Nucleus accumbens (tissue), 56 donors: ENCODE results near the gene MNT.

ENCODE experiments used
- DNase-seq, 56 donors: peaks; one replicate each; lab custom pipeline; 2025; lab: John Stamatoyannopoulos, UW

Gene MNT

DNA sequence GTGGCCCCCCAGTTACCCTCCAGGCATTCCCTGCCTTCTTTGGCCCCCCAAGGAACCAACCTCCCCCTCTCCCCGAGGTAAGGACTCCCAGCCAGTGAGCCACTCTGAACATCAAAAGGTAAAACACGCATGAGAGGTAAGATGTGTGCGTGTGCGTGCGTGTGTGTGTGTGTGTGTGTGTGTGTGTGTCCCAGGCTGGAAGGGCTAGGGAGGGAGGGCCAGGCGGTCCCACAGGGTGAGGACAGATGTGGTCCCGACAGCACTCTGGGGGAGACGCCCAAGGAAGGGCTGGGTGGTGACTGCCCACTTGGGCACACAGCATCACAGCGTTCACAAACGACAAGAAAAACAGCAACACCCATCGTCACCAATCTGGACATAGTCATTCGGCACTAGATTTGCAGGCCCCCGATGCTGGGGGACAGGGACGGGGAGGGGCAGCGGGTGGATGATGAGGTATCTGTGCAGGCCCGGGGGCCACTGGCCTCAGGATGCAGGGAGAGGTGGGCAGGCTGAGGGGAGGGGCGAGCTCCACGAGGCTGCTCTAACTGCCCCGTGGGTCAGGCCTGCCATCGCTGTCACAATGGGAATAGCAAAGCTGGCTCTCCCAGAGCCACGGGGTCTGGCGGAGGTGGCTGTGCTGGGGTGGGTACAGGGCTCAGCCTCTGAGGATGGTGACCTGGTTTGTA is 16.3 kb downstream of the MNT start:
- no peak for DNase-seq

- no peak for DNase-seq
These were observed 17.2 kb downstream of the MNT start for GRCh38 chr17:2383628-2384167.

GRCh38 chr17:2380950-2381649 is 19.8 kb downstream of the MNT start:
- no peak for DNase-seq

- peak in 1 of 56 donors; percentile 13 for DNase-seq
These were observed 20.5 kb downstream of the MNT start for GRCh38 chr17:2380226-2380922.

DNA sequence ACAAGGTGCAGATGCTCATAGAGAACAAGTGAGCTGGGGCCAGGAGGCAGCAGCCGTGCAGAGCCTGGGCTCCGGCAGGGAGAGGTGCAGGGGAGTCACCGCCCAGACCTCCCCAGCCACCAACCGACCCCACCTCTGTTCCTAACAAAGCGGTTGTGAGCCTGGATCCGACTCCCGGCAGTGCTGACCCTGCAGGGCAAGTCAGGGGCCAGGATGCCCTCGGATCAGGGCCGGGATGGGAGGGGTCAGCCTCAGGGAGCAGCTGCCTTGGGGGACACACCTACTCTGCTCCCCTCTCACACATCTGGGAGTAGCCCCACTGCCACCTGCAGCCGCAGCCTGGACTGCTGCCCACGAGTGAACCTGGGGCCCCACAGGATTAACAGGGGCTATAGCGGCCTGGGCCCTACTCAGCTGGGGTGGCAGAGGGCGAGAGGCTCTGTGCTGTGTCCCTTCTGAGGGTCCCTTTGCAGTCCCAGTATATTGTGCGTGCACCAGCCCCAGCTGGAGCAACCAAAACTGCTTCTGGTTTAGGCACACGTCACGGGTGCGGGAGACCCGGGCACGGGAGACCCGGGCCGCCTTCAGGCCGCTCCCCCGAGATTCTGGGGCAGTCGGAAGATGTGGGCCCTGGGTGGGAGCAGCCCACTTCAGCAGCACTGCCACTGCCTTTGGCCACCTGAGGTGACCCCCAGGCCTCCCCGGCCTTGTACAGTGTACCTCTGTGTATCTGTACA is 21.2 kb downstream of the MNT start:
- no peak for DNase-seq

- DNase-seq: no peak
These were observed 22.0 kb downstream of the MNT start for GRCh38 chr17:2378905-2379304.

DNA sequence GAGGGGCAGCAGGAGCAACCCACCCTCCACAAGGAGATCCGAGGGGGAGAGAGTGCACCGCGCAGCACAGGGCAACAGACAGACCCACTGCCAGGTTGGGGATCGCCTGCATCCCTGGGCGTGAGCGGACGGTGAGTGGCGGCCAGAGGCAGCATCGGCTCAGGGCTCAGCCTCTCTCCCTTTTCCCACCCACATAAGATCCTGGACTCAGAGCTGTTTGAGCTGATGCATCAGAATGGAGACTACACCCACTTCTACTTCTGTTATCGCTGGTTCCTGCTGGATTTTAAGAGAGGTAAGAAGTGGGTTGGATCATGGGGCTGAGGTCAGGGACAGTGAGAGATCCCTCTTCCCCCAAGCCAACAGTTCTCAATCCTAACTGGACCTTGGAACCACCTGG is 23.2 kb downstream of the MNT start:
- DNase-seq: peak in 5 of 56 donors; percentile 10 to 40 (median 16)

GRCh38 chr17:2376107-2376506 is 24.8 kb downstream of the MNT start:
- no peak for DNase-seq

DNA sequence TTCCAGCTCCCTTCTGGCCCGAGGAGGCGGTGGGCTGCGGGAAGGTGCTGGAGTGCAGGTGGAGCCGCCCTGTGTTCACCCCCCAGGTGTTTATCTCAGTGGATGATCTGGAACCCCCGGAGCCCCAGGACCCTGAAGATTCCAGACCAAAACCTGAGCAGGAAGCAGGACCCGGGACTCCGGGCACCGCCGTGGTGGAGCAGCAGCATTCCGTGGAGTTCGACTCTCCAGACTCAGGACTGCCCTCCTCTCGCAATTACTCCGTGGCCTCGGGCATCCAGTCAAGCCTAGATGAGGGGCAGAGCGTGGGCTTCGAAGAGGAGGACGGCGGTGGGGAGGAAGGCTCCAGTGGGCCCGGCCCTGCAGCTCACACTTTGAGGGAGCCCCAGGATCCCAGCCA is 25.5 kb downstream of the MNT start:
- no peak for DNase-seq

DNA sequence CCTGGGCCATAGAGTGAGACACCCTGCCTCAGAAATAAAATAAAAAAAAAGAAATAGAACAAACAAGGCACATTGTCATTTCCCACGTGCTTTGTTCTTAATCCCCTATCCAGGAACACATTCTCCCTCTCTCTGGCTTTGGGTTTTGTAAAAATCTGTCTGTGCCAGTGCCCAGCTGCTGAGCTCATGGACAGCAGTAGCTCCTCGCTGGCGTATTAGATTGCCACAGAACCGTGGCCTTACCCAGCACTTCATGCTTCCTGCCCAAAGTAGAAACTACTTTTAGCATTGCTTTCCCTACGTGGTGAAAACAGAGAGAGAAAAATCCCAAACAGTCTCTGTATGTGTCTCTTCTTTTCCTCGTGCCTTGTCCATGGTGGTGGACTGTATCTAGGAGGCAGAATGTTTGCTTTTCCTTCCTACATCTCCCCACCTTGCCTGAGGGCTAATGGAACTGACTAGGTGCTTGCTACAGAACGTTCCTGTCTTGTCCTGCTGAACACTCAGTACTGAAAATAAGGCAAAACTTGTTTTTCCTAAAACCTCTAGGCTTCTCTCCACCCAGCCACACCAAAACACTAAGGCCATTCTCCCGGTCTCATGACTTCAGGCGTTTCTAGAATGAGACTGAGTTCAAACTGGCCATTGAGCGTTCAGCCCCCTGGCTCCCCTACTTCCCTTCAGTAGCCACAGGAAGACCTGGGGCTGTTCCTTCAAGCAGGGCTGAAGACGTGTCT is 26.1 kb downstream of the MNT start:
- DNase-seq: no peak

GRCh38 chr17:2373179-2373578 is 27.7 kb downstream of the MNT start:
- DNase-seq: no peak

- DNase-seq: no peak
These were observed 28.2 kb downstream of the MNT start for GRCh38 chr17:2372681-2373080.

DNA sequence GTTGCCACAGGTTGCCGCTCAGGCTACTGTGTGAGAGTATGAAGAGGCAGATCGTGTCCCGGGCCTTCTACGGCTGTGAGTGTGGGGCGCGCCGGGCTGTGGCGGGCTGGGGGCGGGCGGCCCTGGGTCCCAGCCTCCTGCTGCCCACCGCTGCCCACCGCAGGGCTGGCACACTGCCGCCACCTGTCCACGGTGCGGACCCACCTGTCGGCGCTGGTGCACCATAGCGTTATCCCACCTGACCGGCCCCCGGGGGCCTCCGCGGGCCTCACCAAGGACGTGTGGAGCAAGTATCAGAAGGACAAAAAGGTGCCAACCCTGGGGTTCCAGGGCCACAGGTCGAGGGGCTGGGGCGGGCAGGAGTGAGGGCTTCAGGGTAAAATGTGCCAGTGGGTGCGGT is 28.7 kb downstream of the MNT start:
- no peak for DNase-seq

DNA sequence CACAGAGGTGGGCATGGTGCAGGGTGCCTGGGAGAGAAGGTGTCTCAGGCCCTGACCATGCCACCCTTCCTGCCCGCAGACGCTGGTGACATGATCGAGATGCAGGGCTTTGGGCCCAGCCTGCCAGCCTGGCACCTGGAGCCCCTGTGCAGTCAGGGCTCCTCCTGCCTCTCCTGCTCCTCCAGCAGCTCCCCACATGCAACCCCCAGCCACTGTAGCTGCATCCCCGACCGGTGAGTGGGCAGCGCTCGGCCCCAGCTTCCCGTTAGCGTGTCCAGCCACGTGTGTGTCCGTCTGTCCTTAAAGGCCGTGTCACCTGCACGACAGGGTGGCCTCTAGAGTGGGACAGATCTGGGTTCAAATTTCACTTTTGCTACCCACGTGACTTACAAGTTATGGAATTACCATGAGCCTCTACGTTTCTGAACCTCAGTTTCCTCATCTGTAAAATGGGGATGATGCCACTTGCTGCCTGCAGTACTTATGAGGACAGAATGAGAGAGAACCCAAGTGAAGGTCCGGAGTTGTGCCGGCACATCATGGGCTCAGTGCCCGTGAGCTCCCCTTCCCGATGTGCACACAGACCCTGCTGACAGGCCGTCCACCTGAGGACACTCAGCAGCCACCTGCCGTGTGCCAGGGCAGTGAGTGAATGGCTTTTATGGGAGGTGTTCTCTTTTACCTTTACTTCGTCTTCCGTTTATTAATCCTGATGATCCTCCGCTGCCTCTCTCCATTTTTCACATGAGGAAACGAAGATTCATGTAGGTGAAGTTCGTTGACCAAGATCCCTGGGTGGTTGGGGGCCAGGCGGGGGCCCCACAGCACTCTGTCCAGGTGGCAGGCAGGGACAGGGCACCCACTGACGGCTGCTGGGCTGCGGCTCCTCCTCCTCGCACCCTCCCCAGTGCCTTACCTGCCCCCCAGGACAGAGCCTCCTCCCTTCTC is 29.4 kb downstream of the MNT start:
- DNase-seq: no peak

- no peak for DNase-seq
These were observed 30.7 kb downstream of the MNT start for GRCh38 chr17:2370211-2370589.

DNA sequence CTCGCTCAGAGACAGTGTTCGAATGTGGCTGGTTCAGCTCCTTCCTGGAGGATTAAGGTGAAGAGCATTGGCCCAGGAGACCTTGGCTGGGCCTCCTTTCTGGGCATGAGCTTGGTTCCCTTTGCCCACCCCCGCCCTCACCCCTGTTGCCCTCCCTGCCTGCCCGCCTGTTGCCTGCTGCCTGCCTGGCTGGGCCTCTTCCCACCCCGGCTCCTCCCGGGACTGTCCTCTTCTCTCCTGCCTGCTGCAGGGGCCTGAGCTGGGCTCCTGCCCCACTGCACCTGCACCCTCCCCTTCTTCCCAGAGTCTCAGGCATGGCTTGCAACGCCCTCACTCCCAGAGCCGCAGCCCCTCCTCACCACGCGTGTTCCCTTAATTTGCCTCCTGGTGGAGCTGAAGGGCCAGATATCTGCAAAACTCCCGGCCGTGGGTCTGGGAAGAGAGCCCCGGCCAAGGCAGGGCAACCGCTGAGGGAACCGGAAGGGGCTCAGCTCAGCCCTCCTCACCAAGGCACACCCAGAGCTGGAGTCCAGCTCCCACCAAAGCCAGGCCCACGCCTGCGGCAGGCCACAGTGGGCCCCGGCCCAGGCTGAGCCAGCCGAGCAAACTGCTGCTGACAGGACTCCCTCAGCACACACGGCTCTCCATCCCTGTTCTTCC is 31.2 kb downstream of the MNT start:
- no peak for DNase-seq

- DNase-seq: no peak
These were observed 31.8 kb downstream of the MNT start for GRCh38 chr17:2369039-2369438.

DNA sequence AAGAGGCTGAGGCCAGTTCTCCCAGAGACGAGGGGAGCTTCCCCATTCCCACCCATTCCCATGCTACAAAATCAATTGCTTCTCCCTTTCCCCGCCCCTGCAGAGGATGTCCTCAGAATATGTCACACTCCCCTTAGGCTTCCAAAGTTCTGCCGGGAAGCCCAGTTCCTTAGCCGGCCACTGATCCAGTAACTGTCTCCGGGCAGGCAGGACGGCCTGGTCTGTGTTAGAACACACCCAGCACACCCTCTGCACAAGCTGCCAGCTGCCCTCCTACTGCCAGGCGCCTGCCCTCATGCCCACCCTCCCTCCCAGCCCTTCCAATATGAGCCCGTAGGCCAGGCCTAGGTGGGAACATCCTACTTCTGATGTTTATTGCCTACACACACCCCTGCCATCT is 32.5 kb downstream of the MNT start:
- no peak for DNase-seq
